GM21447 (cell line): ENCODE data around the gene LIX1.

ENCODE experiments used
- ATAC-seq: cut with Tn5 transposase; IDR thresholded peaks from one replicate; pipeline ENCODE4 v1.9.1; 2021; ENCODE audit not compliant: unreplicated experiment

Gene LIX1

DNA sequence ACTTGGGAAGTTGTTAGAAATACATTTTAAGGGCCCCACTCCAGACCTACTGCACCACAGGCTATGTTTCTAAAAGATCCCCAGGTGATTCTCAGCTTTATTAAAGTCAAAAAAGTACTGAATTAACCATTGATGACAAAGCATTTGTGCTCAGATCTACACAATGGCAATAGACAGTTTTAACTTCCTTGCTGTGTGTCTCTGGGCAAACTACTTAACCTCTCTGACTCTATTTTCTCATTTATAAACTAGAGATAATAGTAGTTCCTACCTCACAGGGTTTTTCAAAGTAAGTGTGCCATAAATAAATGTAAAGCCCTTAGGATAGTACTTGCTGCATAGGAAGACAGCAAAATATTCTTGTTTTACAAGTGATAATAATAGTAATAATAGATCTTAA, 66.3 kb downstream of the LIX1 start:
- no peak for ATAC-seq

- ATAC-seq: no peak
Measured at GRCh38 chr5:97075649-97076048, 66.8 kb downstream of the LIX1 start.

DNA sequence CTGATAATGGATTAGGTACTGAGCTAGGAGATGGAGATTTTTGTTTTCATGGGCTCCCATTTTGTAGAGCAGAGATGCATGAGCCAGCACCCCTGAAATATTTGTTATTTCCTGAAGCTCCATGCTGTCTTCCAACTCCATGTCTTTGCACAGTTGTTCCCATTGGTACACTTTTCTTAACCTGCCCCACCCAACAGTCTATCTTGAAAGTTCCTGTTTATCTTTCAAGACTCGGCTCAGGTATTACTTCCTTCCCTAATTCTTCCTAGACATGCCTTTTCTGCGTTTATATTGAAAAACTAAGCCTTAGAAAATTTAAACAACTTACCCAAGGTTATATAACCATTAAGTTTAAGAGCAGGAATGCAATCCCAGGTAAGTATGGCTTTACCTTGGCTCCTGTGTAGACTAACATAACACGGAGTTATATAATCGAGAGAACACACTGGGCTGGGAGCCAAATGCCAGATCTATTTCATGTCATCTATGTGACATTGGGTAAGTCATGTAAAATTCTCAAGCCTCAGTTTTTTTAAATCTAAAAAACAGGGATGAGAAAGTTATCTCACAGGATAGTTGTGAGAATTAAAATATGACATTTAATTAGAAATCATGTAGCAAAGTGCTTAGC, 67.4 kb downstream of the LIX1 start:
- ATAC-seq: no peak

DNA sequence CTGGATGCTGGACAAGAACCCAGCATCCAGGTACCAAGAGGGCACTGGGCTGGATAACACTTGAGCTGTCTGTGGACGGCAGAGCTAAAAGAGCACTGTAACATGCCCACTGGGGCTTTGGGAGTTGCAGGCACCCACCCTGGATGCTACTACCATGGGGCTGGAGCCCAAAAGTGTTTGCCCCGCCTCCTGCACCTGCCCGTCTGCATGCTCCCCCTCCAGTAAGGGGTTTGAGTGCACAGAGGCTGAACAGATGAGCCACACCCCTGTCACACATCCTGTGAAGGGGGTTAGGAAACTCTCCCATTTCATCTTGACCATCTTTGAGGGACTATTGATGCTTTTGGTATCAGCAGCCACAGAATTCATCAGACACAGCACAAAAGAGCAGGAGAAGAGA, 69.0 kb downstream of the LIX1 start:
- ATAC-seq: no peak

DNA sequence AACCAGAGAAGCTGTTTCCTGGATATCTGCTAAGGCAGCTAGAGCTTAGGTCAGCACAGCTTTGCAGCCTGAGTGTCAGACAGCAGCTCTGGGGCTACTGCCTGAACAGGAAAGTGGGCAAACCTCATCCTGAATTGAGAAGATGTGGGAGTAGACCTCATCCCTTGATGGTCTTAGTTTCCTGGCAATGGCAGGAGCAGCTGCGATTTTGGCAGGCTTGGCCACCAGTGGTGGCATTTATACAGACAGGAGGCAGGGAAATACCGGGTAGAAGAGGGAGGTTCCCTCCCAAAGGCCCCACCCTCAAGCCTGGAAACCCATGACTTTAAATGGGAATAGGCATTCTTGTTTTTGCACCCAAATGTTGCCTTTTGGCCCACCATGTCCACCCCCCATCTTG, 69.7 kb downstream of the LIX1 start:
- ATAC-seq: no peak

GRCh38 chr5:97071993-97072392, 70.4 kb downstream of the LIX1 start:
- no peak for ATAC-seq

DNA sequence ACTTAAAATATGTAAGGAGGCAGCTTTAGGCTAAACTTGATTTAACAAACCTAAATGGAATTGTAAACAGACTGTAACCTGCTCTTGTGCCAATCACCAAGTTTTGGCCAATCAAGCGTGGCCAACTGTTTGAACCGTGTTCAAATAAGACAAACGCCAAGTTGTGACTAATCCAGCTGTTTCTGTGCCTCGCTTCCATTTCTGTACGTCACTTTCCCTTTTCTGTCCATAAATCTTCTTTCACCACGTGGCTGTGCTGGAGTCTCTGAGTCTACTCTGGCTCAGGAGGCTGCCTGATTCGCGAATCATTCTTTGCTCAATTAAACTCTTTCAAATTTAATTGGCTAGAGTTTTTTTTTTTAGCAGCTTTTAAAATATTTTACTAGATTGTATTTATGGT, 71.3 kb downstream of the LIX1 start:
- ATAC-seq: no peak

GRCh38 chr5:97070234-97070633, 72.2 kb downstream of the LIX1 start:
- no peak for ATAC-seq

- no peak for ATAC-seq
Measured at GRCh38 chr5:97067296-97067850, 75.0 kb downstream of the LIX1 start.

DNA sequence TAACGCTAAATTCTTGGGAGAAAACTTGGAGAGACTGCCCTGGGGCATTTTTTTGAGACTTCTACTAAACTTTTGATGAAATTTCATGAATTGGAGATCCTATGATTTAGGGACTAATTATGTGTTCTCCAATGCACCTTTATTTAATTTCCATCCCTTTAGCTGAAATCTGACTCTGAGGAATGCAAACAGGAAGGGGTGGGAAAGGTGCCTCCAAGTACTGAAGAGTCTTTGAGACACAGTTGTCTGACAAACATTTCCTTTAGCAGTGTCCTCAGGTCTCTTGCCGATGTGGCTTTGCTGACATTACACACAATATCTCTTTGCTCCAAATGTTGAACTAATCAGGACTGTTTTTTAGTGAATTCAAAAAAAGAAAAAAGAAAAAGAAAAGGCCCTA, 76.9 kb downstream of the LIX1 start:
- no peak for ATAC-seq

- no peak for ATAC-seq
Measured at GRCh38 chr5:97063251-97063650, 79.2 kb downstream of the LIX1 start.

- ATAC-seq: no peak
Measured at GRCh38 chr5:97062046-97062445, 80.4 kb downstream of the LIX1 start.

GRCh38 chr5:97056263-97056662, 86.1 kb downstream of the LIX1 start:
- no peak for ATAC-seq

DNA sequence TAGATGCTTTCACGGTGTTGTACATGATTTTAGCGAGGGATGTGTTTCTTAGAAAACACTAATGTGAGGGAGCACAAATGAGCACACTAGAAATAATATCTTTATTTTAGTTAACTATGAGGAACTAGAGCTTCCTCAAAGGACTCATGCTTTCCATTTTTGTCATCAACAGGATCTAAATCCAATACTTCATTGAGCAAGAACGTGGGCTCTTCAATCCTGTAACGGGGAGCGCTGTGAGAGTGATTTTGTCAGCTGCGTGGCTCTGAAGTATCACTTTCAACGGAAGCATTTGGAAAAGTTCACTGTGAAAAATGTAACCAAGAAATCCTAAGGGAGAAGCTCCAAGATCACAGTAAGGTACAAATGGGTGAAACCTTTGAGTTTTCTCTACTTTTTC, 93.2 kb downstream of the LIX1 start:
- ATAC-seq: no peak

DNA sequence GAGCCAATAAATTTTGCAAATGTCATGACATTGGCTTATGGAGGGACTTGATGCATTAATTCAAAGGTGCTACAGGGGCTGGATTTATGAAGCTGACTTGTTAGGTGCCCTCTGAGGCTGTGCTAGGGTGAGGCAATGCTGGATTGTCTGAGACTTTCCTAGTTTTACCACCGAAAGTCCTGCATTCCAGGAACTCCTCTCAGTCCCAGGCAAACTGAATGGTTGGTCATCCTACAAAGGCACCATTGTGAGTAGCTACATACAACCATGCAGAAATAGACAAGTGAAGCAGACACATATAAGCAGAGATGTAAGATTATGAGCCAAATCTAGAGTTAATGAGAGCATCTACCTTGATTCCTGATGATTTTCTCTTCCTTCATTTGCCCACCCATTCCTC, 95.3 kb downstream of the LIX1 start:
- no peak for ATAC-seq

- ATAC-seq: no peak
Measured at GRCh38 chr5:97046270-97046982, 96.0 kb downstream of the LIX1 start.

- ATAC-seq: no peak
Measured at GRCh38 chr5:97044052-97044451, 98.4 kb downstream of the LIX1 start.

DNA sequence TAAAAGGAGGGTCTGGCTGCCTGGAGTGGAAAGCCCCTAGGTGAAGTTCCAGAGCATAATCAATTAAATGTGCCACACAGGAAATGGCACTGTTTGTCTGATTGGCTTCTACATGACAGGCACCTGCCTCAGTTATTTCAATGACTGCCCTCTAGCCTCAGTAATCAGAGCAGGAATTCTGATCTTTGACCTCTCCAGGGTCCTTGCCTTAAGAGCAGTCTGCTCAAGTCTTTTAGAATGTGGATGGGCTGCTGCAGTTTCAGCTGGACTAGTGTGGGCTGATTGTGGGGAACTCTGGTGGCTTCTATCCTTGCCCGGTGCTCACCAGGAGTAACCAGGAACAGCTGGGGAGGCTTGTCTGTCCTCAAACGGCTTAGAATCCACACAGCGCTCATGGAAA, 98.9 kb downstream of the LIX1 start:
- no peak for ATAC-seq

DNA sequence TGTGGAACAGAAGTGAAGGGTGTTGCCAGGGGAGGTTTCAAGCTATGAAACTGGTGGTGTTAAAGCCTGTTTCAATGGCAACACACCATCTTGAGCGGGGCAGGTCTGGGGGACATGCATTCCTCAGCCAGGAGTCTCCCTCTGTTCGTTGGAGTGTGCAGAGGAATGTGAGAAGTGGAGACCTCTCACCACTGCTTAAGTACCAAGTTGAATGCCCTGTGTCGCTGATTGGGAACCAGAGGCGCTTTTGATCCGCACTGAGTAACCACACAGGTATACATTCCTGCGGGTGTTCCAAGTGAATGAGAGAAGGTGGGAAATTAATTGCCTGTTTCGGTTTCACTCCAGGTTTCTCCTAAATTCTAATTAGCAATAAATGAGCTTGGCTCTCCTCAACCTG, 99.4 kb downstream of the LIX1 start:
- ATAC-seq: no peak
